Erythroblast (primary cell): ENCODE results near the gene CMKLR1.

Experiments
- DNase-seq, 2 experiments: peaks; one replicate each; lab custom pipeline; 2025; lab: John Stamatoyannopoulos, UW
- GATA1 ChIP-seq: IDR thresholded peaks from 2 replicates; pipeline ENCODE4 v1.6.1; 2011; ENCODE audit warnings: low read depth, mild to moderate bottlenecking, control low read depth, low read length, moderate library complexity
- POLR2A ChIP-seq: IDR thresholded peaks from 2 replicates; pipeline ENCODE4 v1.6.1; 2011; ENCODE audit warnings: mild to moderate bottlenecking, low read length

The CMKLR1 gene

DNA sequence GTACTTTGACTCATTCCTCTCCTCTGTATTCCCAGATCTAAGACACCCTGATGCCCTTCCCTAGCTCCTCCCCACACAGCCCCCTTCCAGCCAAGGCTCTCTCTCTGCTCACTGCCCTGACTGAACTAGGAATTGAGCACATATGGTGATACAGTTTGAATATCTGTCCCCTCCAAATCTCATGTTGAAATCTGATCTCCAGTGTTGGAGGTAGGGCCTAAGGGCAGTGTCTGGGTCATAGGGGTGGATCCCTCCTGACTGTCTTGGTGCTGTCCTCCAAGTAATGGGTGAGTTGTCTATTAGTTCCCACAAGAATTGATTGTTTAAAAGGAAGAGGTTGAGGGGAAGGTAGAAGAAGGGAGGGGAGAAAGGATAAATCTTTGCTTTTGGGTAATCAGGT, 17.4 kb downstream of the CMKLR1 start:
- no peak for DNase-seq
- TF ChIP-seq GATA1: no peak
- TF ChIP-seq POLR2A: no peak

DNA sequence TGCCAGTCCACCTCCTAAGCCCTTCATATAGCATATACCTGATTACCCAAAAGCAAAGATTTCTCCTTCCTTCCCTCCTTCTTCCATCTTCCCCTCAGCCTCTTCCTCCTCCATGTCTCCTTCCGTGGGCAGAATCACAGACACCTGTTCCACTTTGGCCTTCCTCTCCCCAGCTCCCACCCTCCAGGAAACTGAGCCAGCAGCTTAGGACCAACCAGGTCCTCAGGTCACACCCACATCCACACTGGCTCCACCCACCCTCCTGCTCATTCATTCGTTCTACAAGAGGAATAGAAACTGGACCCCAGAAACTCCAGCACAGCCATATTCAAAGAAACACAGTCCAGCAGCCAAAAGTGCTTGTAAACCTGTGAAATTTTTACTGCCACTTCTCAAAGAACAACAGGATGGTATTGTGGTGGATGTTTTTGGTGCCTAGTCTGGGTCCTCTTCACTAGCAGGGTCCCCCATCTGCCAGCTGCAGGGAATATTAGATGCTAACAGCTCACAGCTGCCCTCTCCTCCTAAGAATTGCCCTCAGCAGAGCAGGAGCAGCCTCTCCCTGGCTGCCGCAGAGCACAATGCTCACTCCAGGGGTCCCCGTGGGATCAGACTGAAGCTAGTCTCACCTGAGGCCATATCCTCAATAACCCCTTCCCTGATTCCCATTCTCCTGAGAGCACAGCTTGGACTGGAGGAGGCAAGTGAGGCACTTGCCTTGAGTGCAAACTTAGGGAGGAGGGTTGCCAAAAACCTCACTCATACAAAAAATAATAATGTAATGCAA, 18.4 kb downstream of the CMKLR1 start:
- no peak for TF ChIP-seq GATA1
- no peak for TF ChIP-seq POLR2A

GRCh38 chr12:108319277-108320234, 19.6 kb downstream of the CMKLR1 start:
- no peak for DNase-seq
- TF ChIP-seq POLR2A (no peak), GATA1 (no peak)

More for the DNA sequence above, 18.4 kb downstream of the CMKLR1 start:
- no peak for DNase-seq

DNA sequence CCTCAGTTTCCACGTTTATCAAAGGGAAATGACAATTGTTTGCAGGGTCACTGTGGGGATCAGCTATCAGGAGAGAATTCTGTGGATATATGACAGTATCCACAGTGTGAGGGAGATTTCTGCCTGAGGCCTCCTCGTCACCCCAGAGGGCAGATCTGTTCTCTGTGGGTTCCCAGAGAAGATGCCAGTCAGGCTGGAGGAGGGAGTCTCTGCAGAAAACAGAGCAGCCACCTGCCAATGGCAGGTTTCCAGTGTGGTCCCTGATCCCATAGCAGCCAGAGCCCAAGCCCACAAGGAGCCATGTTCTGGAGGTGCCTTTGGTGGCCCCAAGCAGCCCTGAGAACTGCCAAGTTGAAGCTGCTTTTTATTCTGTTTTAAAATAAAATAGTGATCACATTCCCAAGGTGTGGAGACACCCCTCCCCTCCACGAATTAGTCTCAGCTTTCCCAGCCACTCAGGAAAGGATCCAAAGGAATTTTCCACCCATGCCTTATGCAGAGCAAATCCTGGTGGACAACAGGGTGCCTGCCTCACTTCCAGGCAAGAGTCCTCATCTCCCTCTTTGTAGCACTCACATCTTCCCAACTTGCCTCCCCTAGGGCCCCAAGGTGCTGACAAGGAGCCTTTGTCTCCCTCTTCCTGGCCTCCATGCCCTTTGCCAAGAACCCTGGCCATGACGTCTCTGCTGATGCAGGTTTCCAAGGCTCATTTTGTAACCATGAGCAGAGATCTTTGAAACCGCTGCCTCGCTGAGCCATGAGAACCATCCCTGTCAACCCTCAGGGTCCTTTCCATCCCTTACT, 20.4 kb downstream of the CMKLR1 start:
- TF ChIP-seq GATA1: no peak
- DNase-seq: no peak

DNA sequence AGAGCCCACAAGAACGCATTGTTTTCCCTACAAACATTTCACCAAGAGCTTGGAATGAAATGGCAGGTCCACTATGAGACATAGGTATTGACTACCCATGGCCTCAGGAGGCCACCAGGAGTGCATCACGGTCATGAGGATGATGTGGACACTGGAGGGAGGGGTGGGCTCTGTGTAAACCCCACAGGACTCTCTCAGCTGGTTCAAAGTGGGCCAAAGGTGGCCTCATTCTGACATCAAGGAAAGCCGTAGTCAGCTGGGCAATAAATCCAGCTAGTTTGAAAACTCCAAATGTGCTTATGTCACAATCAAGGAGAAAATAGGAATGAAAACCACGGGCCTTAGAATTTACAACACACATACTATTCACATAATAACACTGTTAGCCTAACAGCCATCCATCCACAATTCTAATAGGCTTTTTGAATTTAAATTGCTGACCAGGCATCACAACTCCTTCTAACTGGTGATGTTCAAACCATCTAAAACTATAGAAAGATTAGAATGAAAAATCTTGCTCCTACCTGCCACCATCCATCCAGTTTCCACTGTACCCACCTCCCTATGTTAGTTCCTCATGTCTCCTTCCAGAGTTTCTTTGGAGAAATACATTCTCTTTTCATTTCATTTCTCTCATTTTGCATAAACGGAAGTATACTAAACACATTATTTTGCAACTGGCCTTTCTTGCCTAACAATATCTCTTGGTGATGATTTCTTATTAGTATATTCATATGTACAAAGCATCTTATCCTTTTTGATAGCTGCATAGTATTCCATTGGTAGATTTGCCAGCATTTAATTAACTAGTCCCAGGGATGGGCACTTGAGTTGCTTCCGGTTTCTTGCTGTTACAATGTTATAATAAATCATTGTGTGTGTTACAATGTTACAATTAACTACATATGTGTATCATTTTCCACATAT, 21.5 kb downstream of the CMKLR1 start:
- TF ChIP-seq POLR2A: no peak
- TF ChIP-seq GATA1: no peak
- no peak for DNase-seq

GRCh38 chr12:108316176-108317086, 22.7 kb downstream of the CMKLR1 start:
- DNase-seq: no peak
- TF ChIP-seq GATA1: no peak
- no peak for TF ChIP-seq POLR2A

DNA sequence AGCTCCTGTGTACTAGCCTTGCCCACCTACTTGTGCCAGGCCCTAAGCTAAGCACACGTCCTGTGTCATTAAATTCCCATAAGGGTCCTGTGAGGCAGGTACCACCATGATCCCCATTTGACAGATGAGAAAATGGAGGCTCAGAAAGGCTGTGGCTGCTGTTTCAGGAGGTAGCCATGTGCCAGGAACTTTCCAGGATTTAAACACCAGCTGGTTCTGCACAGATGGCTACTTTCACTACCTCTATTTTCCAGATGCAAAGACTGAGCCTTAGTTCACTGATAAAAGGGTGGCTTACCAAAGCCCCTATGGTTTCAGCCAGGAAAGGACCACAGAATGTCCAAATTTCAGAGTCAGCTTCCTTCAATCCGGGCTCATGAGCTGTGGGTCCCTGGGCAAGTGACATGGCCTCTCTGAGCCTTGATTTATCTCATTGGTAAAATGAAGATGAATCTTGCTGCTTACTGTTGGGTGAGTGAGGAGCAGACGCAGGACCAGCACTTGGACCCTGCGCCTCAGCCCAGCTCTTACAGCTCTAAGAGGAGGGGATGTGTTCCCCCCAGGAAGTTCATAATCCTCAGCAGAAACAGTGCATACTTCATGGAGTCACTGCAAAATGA, 23.5 kb downstream of the CMKLR1 start:
- DNase-seq: no peak
- TF ChIP-seq GATA1: no peak
- TF ChIP-seq POLR2A: no peak

DNA sequence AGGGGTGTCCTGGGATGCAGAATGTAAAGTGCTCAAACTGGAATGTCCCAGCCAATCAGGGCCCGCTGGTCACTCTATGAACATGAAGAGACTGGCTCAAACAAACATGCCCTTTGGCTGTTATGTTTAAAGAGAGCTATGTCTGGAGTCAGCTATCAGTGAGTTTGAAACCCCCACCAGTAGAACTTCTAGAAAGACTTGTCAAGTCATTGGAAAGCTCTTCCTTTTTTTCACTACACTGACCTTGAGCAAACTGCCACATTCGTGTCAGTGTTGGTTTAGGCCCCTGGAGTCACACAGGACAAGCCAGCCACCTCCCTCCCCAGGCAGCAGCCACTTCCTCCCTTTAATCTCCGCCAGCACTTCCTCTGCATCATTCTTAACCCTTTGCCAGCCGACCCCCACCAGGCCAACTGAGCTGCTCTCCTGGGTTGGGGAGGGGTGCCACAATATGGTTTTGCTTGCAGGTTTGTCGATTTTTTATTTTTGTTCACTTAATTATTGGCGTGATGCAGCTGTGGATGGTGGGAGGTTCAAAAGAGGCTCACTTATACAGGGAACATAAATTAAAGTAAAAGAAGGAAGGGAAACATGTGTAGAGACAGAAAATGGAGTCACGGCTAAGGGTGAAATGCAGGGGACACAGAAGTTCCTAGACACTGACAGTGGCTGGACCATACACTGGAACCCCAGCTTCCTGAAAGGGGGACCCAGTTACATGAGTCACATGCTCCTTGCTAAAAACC, 25.3 kb downstream of the CMKLR1 start:
- no peak for DNase-seq
- TF ChIP-seq POLR2A: no peak
- no peak for TF ChIP-seq GATA1

- no peak for DNase-seq
These were observed 25.9 kb downstream of the CMKLR1 start for GRCh38 chr12:108313241-108313605.

GRCh38 chr12:108312693-108313189, 26.4 kb downstream of the CMKLR1 start:
- no peak for DNase-seq
- TF ChIP-seq GATA1: no peak
- TF ChIP-seq POLR2A: no peak

More at GRCh38 chr12:108313241-108313605, 25.9 kb downstream of the CMKLR1 start:
- TF ChIP-seq POLR2A: no peak
- no peak for TF ChIP-seq GATA1

DNA sequence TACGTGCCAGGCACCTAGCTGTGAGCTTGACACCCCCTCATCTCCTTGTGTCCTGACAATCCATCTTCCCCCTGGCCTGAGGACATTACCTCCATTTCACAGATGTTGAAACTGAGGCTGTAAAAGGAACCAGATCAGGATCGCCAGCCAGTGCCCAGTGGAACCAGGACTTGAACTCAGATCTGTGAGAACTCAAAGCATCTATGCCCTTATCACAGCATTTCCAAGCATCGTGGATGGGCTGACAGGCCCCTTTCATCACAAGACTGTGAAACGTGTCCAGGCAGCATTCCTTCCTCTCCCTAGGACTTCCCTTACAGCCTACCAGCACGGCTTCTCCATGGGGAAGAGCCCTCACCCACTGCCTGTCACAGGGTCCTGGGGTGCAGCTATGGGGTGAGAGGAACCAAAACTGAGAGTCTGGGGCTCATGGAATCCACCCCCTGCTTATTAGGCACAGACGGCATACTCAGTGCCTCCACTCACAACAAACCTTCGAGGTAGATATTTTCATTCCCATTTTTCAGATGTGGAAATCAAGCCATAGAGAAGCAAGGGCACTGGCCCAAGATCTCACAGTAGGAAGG, 26.9 kb downstream of the CMKLR1 start:
- no peak for DNase-seq
- TF ChIP-seq POLR2A: no peak
- TF ChIP-seq GATA1: no peak
